OCI-LY3 (cell line): ENCODE measurements around the gene CUBN.

Experiments
- H2AFZ ChIP-seq: fragments of 200-600, 300-600 bp; shearing (Covaris generic); 2 replicates; pipeline ENCODE4 v1.6.0; 2014; ENCODE audit warnings: antibody characterized with exemption, low read depth, low read length
- H3K27ac ChIP-seq: fragments of 200-600, 300-600 bp; sonication (generic); 2 replicates; pipeline ENCODE4 v1.5.1; 2014; ENCODE audit warnings: mild to moderate bottlenecking, low read length, moderate library complexity, mixed read lengths
- H3K27me3 ChIP-seq: fragments of 200-600, 300-600 bp; sonication (generic); 2 replicates; pipeline ENCODE4 v1.6.1; 2014; ENCODE audit warnings: low read depth, low read length, mixed read lengths
- H3K36me3 ChIP-seq: fragments of 200-600, 300-600 bp; sonication (generic); replicated peaks from 2 replicates; pipeline ENCODE3; 2014; ENCODE audit warnings: low read depth, low read length, mixed read lengths
- H3K4me1 ChIP-seq: fragments of 300-600, 200-600 bp; sonication (generic); 2 replicates; pipeline ENCODE4 v1.6.1; 2014; ENCODE audit warnings: low read length, mixed read lengths
- H3K4me2 ChIP-seq: fragments of 200-600, 300-600 bp; sonication (generic); 2 replicates; pipeline ENCODE4 v1.6.1; 2014; ENCODE audit warnings: low read length, mixed read lengths
- H3K4me3 ChIP-seq: fragments of 300-600, 200-600 bp; sonication (generic); 2 replicates; pipeline ENCODE4 v1.5.1; 2014; ENCODE audit warnings: antibody characterized with exemption, mild to moderate bottlenecking, low read length, moderate library complexity
- H3K79me2 ChIP-seq: fragments of 300-600, 200-600 bp; shearing (Covaris generic); 2 replicates; pipeline ENCODE4 v1.6.1; 2014; ENCODE audit warnings: mild to moderate bottlenecking, low read length, mixed read lengths
- H3K9ac ChIP-seq: fragments of 300-600, 200-600 bp; shearing (Covaris generic); 2 replicates; pipeline ENCODE4 v1.6.0; 2014; ENCODE audit warnings: mild to moderate bottlenecking, low read length, moderate library complexity
- H3K9me3 ChIP-seq: fragments of 200-600, 300-600 bp; shearing (Covaris generic); 2 replicates; pipeline ENCODE4 v1.6.1; 2014; ENCODE audit warnings: low read length, mixed read lengths; ENCODE audit not compliant: insufficient read depth
- H4K20me1 ChIP-seq: fragments of 200-600, 300-600 bp; sonication (generic); 2 replicates; pipeline ENCODE4 v1.6.1; 2016; ENCODE audit warnings: low read length, mixed read lengths; ENCODE audit not compliant: insufficient read depth
- CTCF ChIP-seq: fragments of 200-600, 300-600 bp; sonication (generic); IDR thresholded peaks from 2 replicates; pipeline ENCODE4 v1.5.1; 2014; ENCODE audit warnings: antibody characterized with exemption, low read length, low read depth
- EZH2phosphoT487 ChIP-seq: fragments of 200-600 bp; shearing (Covaris generic); IDR thresholded peaks from 2 replicates; pipeline ENCODE4 v1.6.1; 2018; ENCODE audit warnings: antibody characterized with exemption, mixed run types, low read depth

CUBN gene

GRCh38 chr10:17077890-17078289 is 51.7 kb downstream of the CUBN start:
- H3K27me3 ChIP-seq: no peaks in the 10 kb centered on the region
- H3K27ac ChIP-seq: no peak overlapping the region
- H3K79me2 ChIP-seq: no peaks in the 10 kb centered on the region
- H3K4me3 ChIP-seq: no peak overlapping the region
- H3K9me3 ChIP-seq: no peaks in the 10 kb centered on the region
- H3K4me1 ChIP-seq: no peaks in the 10 kb centered on the region
- H4K20me1 ChIP-seq: no peaks in the 10 kb centered on the region
- H3K4me2 ChIP-seq: no peak overlapping the region
- no peaks in the 10 kb centered on the region for H3K36me3 ChIP-seq
- TF ChIP-seq CTCF (no peak), EZH2phosphoT487 (no peak)
- no peak overlapping the region for H2AFZ ChIP-seq
- no peak overlapping the region for H3K9ac ChIP-seq

GRCh38 chr10:17077346-17077781 is 52.2 kb downstream of the CUBN start:
- H3K9me3 ChIP-seq: no peaks in the 10 kb centered on the region
- H3K27me3 ChIP-seq: no peaks in the 10 kb centered on the region
- H3K9ac ChIP-seq: no peak overlapping the region
- no peaks in the 10 kb centered on the region for H4K20me1 ChIP-seq
- no peak overlapping the region for H3K27ac ChIP-seq
- no peak overlapping the region for H3K4me3 ChIP-seq
- no peak overlapping the region for H2AFZ ChIP-seq
- TF ChIP-seq EZH2phosphoT487 (no peak), CTCF (no peak)
- no peak overlapping the region for H3K4me2 ChIP-seq
- H3K36me3 ChIP-seq: no peaks in the 10 kb centered on the region
- no peaks in the 10 kb centered on the region for H3K4me1 ChIP-seq
- no peaks in the 10 kb centered on the region for H3K79me2 ChIP-seq

- H3K79me2 ChIP-seq: no peaks in the 10 kb centered on the region
- no peak overlapping the region for H3K4me2 ChIP-seq
- H3K4me1 ChIP-seq: no peaks in the 10 kb centered on the region
- no peaks in the 10 kb centered on the region for H3K36me3 ChIP-seq
- no peaks in the 10 kb centered on the region for H4K20me1 ChIP-seq
- H3K27me3 ChIP-seq: no peaks in the 10 kb centered on the region
- H3K4me3 ChIP-seq: no peak overlapping the region
- H3K9ac ChIP-seq: no peak overlapping the region
- no peak overlapping the region for H3K27ac ChIP-seq
- TF ChIP-seq EZH2phosphoT487: no peak
- no peak for TF ChIP-seq CTCF
- no peak overlapping the region for H2AFZ ChIP-seq
- no peaks in the 10 kb centered on the region for H3K9me3 ChIP-seq
Observed at GRCh38 chr10:17076626-17077345, 52.8 kb downstream of the CUBN start.

- H3K79me2 ChIP-seq: no peaks in the 10 kb centered on the region
- no peak overlapping the region for H3K4me2 ChIP-seq
- H3K36me3 ChIP-seq: no peaks in the 10 kb centered on the region
- no peaks in the 10 kb centered on the region for H3K4me1 ChIP-seq
- H3K9me3 ChIP-seq: no peaks in the 10 kb centered on the region
- no peak overlapping the region for H3K4me3 ChIP-seq
- TF ChIP-seq CTCF (no peak), EZH2phosphoT487 (no peak)
- no peak overlapping the region for H2AFZ ChIP-seq
- no peaks in the 10 kb centered on the region for H4K20me1 ChIP-seq
- H3K27me3 ChIP-seq: no peaks in the 10 kb centered on the region
- H3K9ac ChIP-seq: no peak overlapping the region
- no peak overlapping the region for H3K27ac ChIP-seq
Observed at GRCh38 chr10:17075533-17076359, 53.9 kb downstream of the CUBN start.
